Measurements from ENCODE around the gene ECD.

GRCh38 chr10:73106301-73106700, 61.5 kb downstream of the ECD start:
- no peak for TF ChIP-seq POLR2A (IDR thresholded peaks at IDR 0.05)
- TF ChIP-seq, protein P1, sequence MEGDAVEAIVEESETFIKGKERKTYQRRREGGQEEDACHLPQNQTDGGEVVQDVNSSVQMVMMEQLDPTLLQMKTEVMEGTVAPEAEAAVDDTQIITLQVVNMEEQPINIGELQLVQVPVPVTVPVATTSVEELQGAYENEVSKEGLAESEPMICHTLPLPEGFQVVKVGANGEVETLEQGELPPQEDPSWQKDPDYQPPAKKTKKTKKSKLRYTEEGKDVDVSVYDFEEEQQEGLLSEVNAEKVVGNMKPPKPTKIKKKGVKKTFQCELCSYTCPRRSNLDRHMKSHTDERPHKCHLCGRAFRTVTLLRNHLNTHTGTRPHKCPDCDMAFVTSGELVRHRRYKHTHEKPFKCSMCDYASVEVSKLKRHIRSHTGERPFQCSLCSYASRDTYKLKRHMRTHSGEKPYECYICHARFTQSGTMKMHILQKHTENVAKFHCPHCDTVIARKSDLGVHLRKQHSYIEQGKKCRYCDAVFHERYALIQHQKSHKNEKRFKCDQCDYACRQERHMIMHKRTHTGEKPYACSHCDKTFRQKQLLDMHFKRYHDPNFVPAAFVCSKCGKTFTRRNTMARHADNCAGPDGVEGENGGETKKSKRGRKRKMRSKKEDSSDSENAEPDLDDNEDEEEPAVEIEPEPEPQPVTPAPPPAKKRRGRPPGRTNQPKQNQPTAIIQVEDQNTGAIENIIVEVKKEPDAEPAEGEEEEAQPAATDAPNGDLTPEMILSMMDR (IDR thresholded peaks at IDR 0.05 in 4 of 5, conservative IDR thresholded peaks at IDR 0.05 in 1 of 5): no peak
